ENCODE results near the gene HOXB9.

The HOXB9 gene

GRCh38 chr17:48610282-48611211, 15.6 kb downstream of the HOXB9 start, which contains the start of gene HOXB7:
HOXB7 (minus strand) TSS chr17:48611017; CDS start chr17:48610918, 99 bp downstream.
- no peak for DNase-seq (ENCODE audit: low spot score)

- DNase-seq (ENCODE audit: low spot score), result no peak
Measured at GRCh38 chr17:48609759-48610281, 16.3 kb downstream of the HOXB9 start.

- DNase-seq (ENCODE audit: low spot score), result no peak
Measured at GRCh38 chr17:48609033-48609432, 17.1 kb downstream of the HOXB9 start.

- no peak for DNase-seq (ENCODE audit: low spot score)
Measured at GRCh38 chr17:48608494-48608834, 17.7 kb downstream of the HOXB9 start.

- DNase-seq (ENCODE audit: low spot score), result no peak
Measured at GRCh38 chr17:48606892-48607614, 19.1 kb downstream of the HOXB9 start.

GRCh38 chr17:48605991-48606891, 19.9 kb downstream of the HOXB9 start:
- DNase-seq (ENCODE audit: low spot score), result no peak

- DNase-seq (ENCODE audit: low spot score), result no peak
Measured at GRCh38 chr17:48605409-48605919, 20.7 kb downstream of the HOXB9 start.

- DNase-seq (ENCODE audit: low spot score), result no peak
Measured at GRCh38 chr17:48604770-48605329, 21.3 kb downstream of the HOXB9 start, which contains the start of gene HOXB6. HOXB6 (minus strand) TSS chr17:48604986; CDS start chr17:48598150, 6,836 bp downstream.

- DNase-seq (ENCODE audit: low spot score), result no peak
Measured at GRCh38 chr17:48603959-48604769, 22.0 kb downstream of the HOXB9 start.

- DNase-seq (ENCODE audit: low spot score), result no peak
Measured at GRCh38 chr17:48601539-48602425, 24.4 kb downstream of the HOXB9 start.

- no peak for DNase-seq (ENCODE audit: low spot score)
Measured at GRCh38 chr17:48601207-48601538, 25.0 kb downstream of the HOXB9 start.

- no peak for DNase-seq (ENCODE audit: low spot score)
Measured at GRCh38 chr17:48600244-48601098, 25.7 kb downstream of the HOXB9 start.

GRCh38 chr17:48599354-48599753, 26.8 kb downstream of the HOXB9 start:
- DNase-seq (ENCODE audit: low spot score), result no peak

GRCh38 chr17:48598736-48599135, 27.4 kb downstream of the HOXB9 start:
- no peak for DNase-seq (ENCODE audit: low spot score)

GRCh38 chr17:48597778-48598631, 28.2 kb downstream of the HOXB9 start:
- no peak for DNase-seq (ENCODE audit: low spot score)

- no peak for DNase-seq (ENCODE audit: low spot score)
Measured at GRCh38 chr17:48597528-48597777, 28.7 kb downstream of the HOXB9 start.

- DNase-seq (ENCODE audit: low spot score), result no peak
Measured at GRCh38 chr17:48596735-48597527, 29.2 kb downstream of the HOXB9 start.

Measured in pons (tissue), 1 donor.